Erythroblast (primary cell): ENCODE measurements around the gene ARHGAP30.

Source experiments
- GATA1 ChIP-seq: IDR thresholded peaks from 2 replicates; pipeline ENCODE4 v1.6.1; 2011; ENCODE audit warnings: low read depth, mild to moderate bottlenecking, control low read depth, low read length, moderate library complexity
- POLR2A ChIP-seq: IDR thresholded peaks from 2 replicates; pipeline ENCODE4 v1.6.1; 2011; ENCODE audit warnings: mild to moderate bottlenecking, low read length

GRCh38 chr1:161099090-161099802, 29.6 kb upstream of the ARHGAP30 start:
- TF ChIP-seq POLR2A (no peak), GATA1 (no peak)
